Naive thymus-derived CD4-positive, alpha-beta T cell (primary cell): ENCODE measurements around the gene PSMA7. TPM values are rescaled to one million over a fixed set of nuclear protein-coding genes. Genes with fewer than 3 reads are reported as not detected.
"Not testable (repeated sequence)": the region's sequence is repeated elsewhere in the genome, so short reads cannot be mapped to it uniquely, and the experiment has no call there.

Experiments used
- ATAC-seq: fragments of 150-1000 bp; cut with Tn5 transposase; 2 replicates; pipeline ENCODE4 v1.10.0; 2021; ENCODE audit warnings: mild to moderate bottlenecking, moderate library complexity
- CTCF ChIA-PET: fragments of 350-600 bp; sonication (Branson Sonifier 250); formaldehyde crosslinking; loops from one replicate; lab custom pipeline; 2021; ENCODE audit warnings: antibody characterized with exemption; lab: Charles Lee
- POLR2A ChIA-PET: fragments of 350-600 bp; sonication (Branson Sonifier 250); formaldehyde crosslinking; loops from one replicate; lab custom pipeline; 2021; ENCODE audit warnings: antibody characterized with exemption, inconsistent platforms; lab: Charles Lee
- DNase-seq, 9 donors: peaks; one replicate each; pipeline versions ENCODE4 v3.0.0 to v3.0.0-alpha.2; 2020 to 2022; ENCODE audit warnings: mixed read lengths in 1 of 9
- H3K27ac ChIP-seq: one replicate; pipeline ENCODE4 v1.7.0; 2013; ENCODE audit warnings: mild to moderate bottlenecking, low read depth, low read length, moderate library complexity
- H3K27me3 ChIP-seq, 2 donors: one replicate each; pipeline ENCODE4 v1.7.0; 2013; ENCODE audit warnings: low read length in 2 of 2, mild to moderate bottlenecking in 2 of 2, moderate library complexity in 2 of 2; ENCODE audit not compliant: control insufficient read depth in 2 of 2, insufficient read depth in 2 of 2
- H3K36me3 ChIP-seq, 3 experiments: 1 replicate in 2 of 3; 2 replicates in 1 of 3; pipeline ENCODE4 v1.7.0; 2013; ENCODE audit warnings: low read length in 3 of 3, mild to moderate bottlenecking in 3 of 3, moderate library complexity in 1 of 3; ENCODE audit not compliant: insufficient read depth in 3 of 3, control insufficient read depth in 2 of 3
- H3K4me1 ChIP-seq, 2 donors: one replicate each; pipeline ENCODE4 v1.7.0; 2013; ENCODE audit warnings: low read length in 2 of 2, mild to moderate bottlenecking in 2 of 2, moderate library complexity in 1 of 2; ENCODE audit not compliant: control insufficient read depth in 2 of 2, insufficient read depth in 2 of 2
- H3K4me3 ChIP-seq: 2 replicates; pipeline ENCODE4 v1.7.0; 2013; ENCODE audit warnings: mild to moderate bottlenecking, low read length
- H3K9me3 ChIP-seq, 3 experiments: 1 replicate in 2 of 3; 2 replicates in 1 of 3; pipeline ENCODE4 v1.7.0; 2013; ENCODE audit warnings: low read length in 3 of 3; ENCODE audit not compliant: control insufficient read depth in 2 of 3
- H3K27ac Mint-ChIP-seq, 9 donors: one replicate each; pipeline ENCODE4 v1.8.0; 2020 to 2022; ENCODE audit warnings: mixed read lengths in 9 of 9, mild to moderate bottlenecking in 8 of 9, moderate library complexity in 5 of 9, inconsistent platforms in 2 of 9
- H3K27me3 Mint-ChIP-seq, 5 donors: one replicate each; pipeline ENCODE4 v1.8.0; 2021 to 2022; ENCODE audit warnings: mixed read lengths in 5 of 5, mild to moderate bottlenecking in 1 of 5
- H3K36me3 Mint-ChIP-seq, 5 donors: one replicate each; pipeline ENCODE4 v1.8.0; 2020 to 2022; ENCODE audit warnings: mixed read lengths in 5 of 5, mild to moderate bottlenecking in 3 of 5, inconsistent platforms in 1 of 5
- H3K4me1 Mint-ChIP-seq, 7 donors: one replicate each; pipeline ENCODE4 v1.8.0; 2020 to 2022; ENCODE audit warnings: mixed read lengths in 7 of 7, mild to moderate bottlenecking in 3 of 7, inconsistent platforms in 1 of 7
- H3K4me3 Mint-ChIP-seq, 10 donors: one replicate each; pipeline ENCODE4 v1.8.0; 2020 to 2022; ENCODE audit warnings: mild to moderate bottlenecking in 10 of 10, mixed read lengths in 10 of 10, moderate library complexity in 6 of 10, inconsistent platforms in 2 of 10
- H3K9me3 Mint-ChIP-seq, 11 donors: one replicate each; pipeline ENCODE4 v1.8.0; 2020 to 2022; ENCODE audit warnings: mixed read lengths in 11 of 11, mild to moderate bottlenecking in 4 of 11, inconsistent platforms in 1 of 11, moderate library complexity in 1 of 11
- intact Hi-C, 2 donors: fragments of 100-400 bp; cut with micrococcal nuclease; formaldehyde crosslinking; loops; one replicate each; pipeline ENCODE4 v1.15.1; 2023
- polyA plus RNA-seq, 2 donors: library from polyadenylated mRNA; unstranded; fragments of 300-500 nt; fragmentation: Illumina TruSeq; gene quantifications; one replicate each; pipeline ENCODE4 v1.2.3, GENCODE V29; 2021
- total RNA-seq, 6 experiments: library from RNA in 5 of 6; stranded (reverse) in 5 of 6; gene quantifications; 1 replicate in 5 of 6; 2 replicates in 1 of 6; pipeline ENCODE4 v1.2.3 and lab custom pipeline; 2021 to 2026

The PSMA7 gene
- total and polyA plus RNA-seq, 7 experiments from 2014 or later = 125 to 406 (median 186) TPM

GRCh38 chr20:62149532-62150309 is 6.5 kb upstream of the PSMA7 start:
- CTCF ChIA-PET = interaction anchor here (1.5 kb wide), 1 partner anchor 124 kb away, joined by 4 read pairs; no protein-coding TSS in a partner anchor

DNA sequence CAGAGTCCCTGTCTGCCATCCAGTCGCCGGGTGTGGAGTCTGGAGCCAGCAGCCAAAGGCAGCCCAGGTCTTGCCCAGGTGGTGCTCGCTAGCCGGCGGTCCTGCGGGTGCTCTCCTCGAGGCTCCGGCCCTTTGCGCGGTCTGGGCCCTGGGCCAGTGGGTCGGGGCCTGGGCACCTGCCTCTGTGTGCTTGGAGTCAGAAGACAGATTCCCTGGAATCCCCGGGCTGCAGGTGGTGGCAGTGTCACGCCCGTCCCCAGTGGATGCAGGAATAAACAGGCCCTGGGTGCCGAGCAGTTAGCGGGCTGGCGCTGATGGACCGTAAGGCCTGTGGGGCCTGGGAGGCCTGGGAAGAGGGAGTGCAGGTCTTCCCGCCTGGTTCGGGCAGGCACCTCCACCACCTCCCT is 5.7 kb upstream of the PSMA7 start:
- POLR2A ChIA-PET = interaction anchor here (0.9 kb wide), 1 partner anchor 122 kb away, joined by 3 read pairs; no protein-coding TSS in a partner anchor
- intact Hi-C loops = no loop called here
- no peaks in the 10 kb centered on the region for H3K27me3 Mint-ChIP-seq
- Histone ChIP-seq H3K27me3 (no peaks in the 10 kb centered on the region), H3K27ac (no peak overlapping the region), H3K9me3 (no peaks in the 10 kb centered on the region), H3K4me1 (peaks cover 6 to 17% of the 10 kb centered on the region in 2 donors), H3K36me3 (peaks cover 0 to 14% (median 0%) of the 10 kb centered on the region in 3 experiments), H3K4me3 (no peak overlapping the region)
- no peak overlapping the region for H3K4me3 Mint-ChIP-seq
- H3K36me3 Mint-ChIP-seq = peaks cover 4 to 31% (median 15%) of the 10 kb centered on the region in 5 donors
- CTCF ChIA-PET = no interaction called here
- no peak for DNase-seq
- no peak overlapping the region for H3K27ac Mint-ChIP-seq
- ATAC-seq = no peak
- peaks cover 23 to 61% (median 54%) of the 10 kb centered on the region in 7 donors for H3K4me1 Mint-ChIP-seq
- H3K9me3 Mint-ChIP-seq = peaks cover 0 to 16% (median 0%) of the 10 kb centered on the region in 11 donors

More at GRCh38 chr20:62149532-62150309, 6.5 kb upstream of the PSMA7 start:
- Mint-ChIP-seq H3K36me3 (peaks cover 5 to 39% (median 23%) of the 10 kb centered on the region in 5 donors), H3K4me3 (no peak overlapping the region), H3K9me3 (peaks cover 0 to 16% (median 0%) of the 10 kb centered on the region in 11 donors), H3K27me3 (no peaks in the 10 kb centered on the region), H3K4me1 (peaks cover 20 to 56% (median 52%) of the 10 kb centered on the region in 7 donors), H3K27ac (peak overlapping the region in 2 of 9 donors; percentile 36 to 39)
- H3K27ac ChIP-seq = no peak overlapping the region
- DNase-seq = no peak
- POLR2A ChIA-PET = interaction anchor here (0.8 kb wide), 1 partner anchor 28 kb away, joined by 3 read pairs; no protein-coding TSS in a partner anchor
- H3K9me3 ChIP-seq = no peaks in the 10 kb centered on the region
- peaks cover 0 to 20% (median 0%) of the 10 kb centered on the region in 3 experiments for H3K36me3 ChIP-seq
- no peaks in the 10 kb centered on the region for H3K27me3 ChIP-seq
- ATAC-seq = no peak
- H3K4me1 ChIP-seq = peaks cover 2 to 14% of the 10 kb centered on the region in 2 donors
- no peak overlapping the region for H3K4me3 ChIP-seq
- intact Hi-C loops = no loop called here

- H3K27ac ChIP-seq, CTCF ChIA-PET, ATAC-seq, H3K27me3 ChIP-seq, H3K27me3 Mint-ChIP-seq, H3K27ac Mint-ChIP-seq, H3K9me3 ChIP-seq, H3K4me3 ChIP-seq, intact Hi-C loops, DNase-seq, H3K4me3 Mint-ChIP-seq: not testable (repeated sequence)
- POLR2A ChIA-PET = interaction anchor here (0.9 kb wide), 1 partner anchor 122 kb away, joined by 3 read pairs; no protein-coding TSS in a partner anchor
- Mint-ChIP-seq H3K9me3 (peaks cover 0 to 10% (median 0%) of the 10 kb centered on the region in 11 donors), H3K4me1 (peaks cover 22 to 61% (median 49%) of the 10 kb centered on the region in 7 donors), H3K36me3 (peaks cover 4 to 25% (median 10%) of the 10 kb centered on the region in 5 donors)
- Histone ChIP-seq H3K4me1 (peaks cover 6 to 17% of the 10 kb centered on the region in 2 donors), H3K36me3 (peaks cover 0 to 10% (median 0%) of the 10 kb centered on the region in 3 experiments)
These were observed 5.2 kb upstream of the PSMA7 start for GRCh38 chr20:62148383-62148782.

- peaks cover 0 to 7% (median 0%) of the 10 kb centered on the region in 3 experiments for H3K36me3 ChIP-seq
- H3K27me3 ChIP-seq = no peaks in the 10 kb centered on the region
- no peak overlapping the region for H3K27ac ChIP-seq
- peaks cover 0 to 3% (median 0%) of the 10 kb centered on the region in 11 donors for H3K9me3 Mint-ChIP-seq
- CTCF ChIA-PET = no interaction called here
- DNase-seq (no peak), ATAC-seq (no peak)
- no peak overlapping the region for H3K27ac Mint-ChIP-seq
- H3K4me1 Mint-ChIP-seq = peaks cover 22 to 55% (median 46%) of the 10 kb centered on the region in 7 donors
- H3K36me3 Mint-ChIP-seq = peaks cover 0 to 17% (median 3%) of the 10 kb centered on the region in 5 donors
- POLR2A ChIA-PET = no interaction called here
- intact Hi-C loops = no loop called here
- no peak overlapping the region for H3K4me3 ChIP-seq
- H3K4me1 ChIP-seq = peaks cover 6 to 17% of the 10 kb centered on the region in 2 donors
- H3K27me3 Mint-ChIP-seq = no peaks in the 10 kb centered on the region
- no peak overlapping the region for H3K4me3 Mint-ChIP-seq
- H3K9me3 ChIP-seq = no peaks in the 10 kb centered on the region
These were observed 4.3 kb upstream of the PSMA7 start for GRCh38 chr20:62147528-62147927.

GRCh38 chr20:62147125-62147524 is 3.9 kb upstream of the PSMA7 start:
- Mint-ChIP-seq H3K27me3 (no peaks in the 10 kb centered on the region), H3K4me3 (no peak overlapping the region)

GRCh38 chr20:62146019-62146755 is 3.0 kb upstream of the PSMA7 start:
- Mint-ChIP-seq H3K27ac (peak overlapping the region in 2 of 9 donors; percentile 52 to 80), H3K4me1 (peaks cover 33 to 61% (median 56%) of the 10 kb centered on the region in 7 donors)
- intact Hi-C loops = no loop called here

More at GRCh38 chr20:62147125-62147524, 3.9 kb upstream of the PSMA7 start:
- Mint-ChIP-seq H3K4me1 (peaks cover 24 to 54% (median 47%) of the 10 kb centered on the region in 7 donors), H3K27ac (no peak overlapping the region), H3K36me3 (peaks cover 0 to 15% (median 0%) of the 10 kb centered on the region in 5 donors), H3K9me3 (no peaks in the 10 kb centered on the region)
- intact Hi-C loops = no loop called here
- H3K9me3 ChIP-seq = no peaks in the 10 kb centered on the region
- DNase-seq (no peak), ATAC-seq (no peak)
- ChIA-PET CTCF (no interaction called here), POLR2A (no interaction called here)
- H3K27ac ChIP-seq = no peak overlapping the region
- peaks cover 6 to 19% of the 10 kb centered on the region in 2 donors for H3K4me1 ChIP-seq
- no peak overlapping the region for H3K4me3 ChIP-seq
- H3K36me3 ChIP-seq = peaks cover 0 to 3% (median 0%) of the 10 kb centered on the region in 3 experiments
- no peaks in the 10 kb centered on the region for H3K27me3 ChIP-seq

More at GRCh38 chr20:62146019-62146755, 3.0 kb upstream of the PSMA7 start:
- Histone ChIP-seq H3K4me3 (no peak overlapping the region), H3K36me3 (no peaks in the 10 kb centered on the region), H3K27me3 (no peaks in the 10 kb centered on the region), H3K9me3 (no peaks in the 10 kb centered on the region), H3K4me1 (peaks cover 16 to 28% of the 10 kb centered on the region in 2 donors), H3K27ac (no peak overlapping the region)
- Mint-ChIP-seq H3K27me3 (no peaks in the 10 kb centered on the region), H3K9me3 (no peaks in the 10 kb centered on the region), H3K36me3 (peaks cover 0 to 15% (median 0%) of the 10 kb centered on the region in 5 donors), H3K4me3 (peak overlapping the region in 6 of 10 donors; percentile 9 to 89 (median 86))
- no peak for ATAC-seq
- ChIA-PET POLR2A (interaction anchor here (5.6 kb wide), 1 partner anchor 24 kb away, joined by 58 read pairs; the partner anchor contains the start of gene LSM14B), CTCF (no interaction called here)
- no peak for DNase-seq
